HG02938 (cell line): ENCODE data around the gene GPR176.

ENCODE experiments used
- ATAC-seq: cut with Tn5 transposase; IDR thresholded peaks from one replicate; pipeline ENCODE4 v1.9.1; 2021; ENCODE audit warnings: mild to moderate bottlenecking, moderate library complexity; ENCODE audit not compliant: unreplicated experiment

Gene GPR176

DNA sequence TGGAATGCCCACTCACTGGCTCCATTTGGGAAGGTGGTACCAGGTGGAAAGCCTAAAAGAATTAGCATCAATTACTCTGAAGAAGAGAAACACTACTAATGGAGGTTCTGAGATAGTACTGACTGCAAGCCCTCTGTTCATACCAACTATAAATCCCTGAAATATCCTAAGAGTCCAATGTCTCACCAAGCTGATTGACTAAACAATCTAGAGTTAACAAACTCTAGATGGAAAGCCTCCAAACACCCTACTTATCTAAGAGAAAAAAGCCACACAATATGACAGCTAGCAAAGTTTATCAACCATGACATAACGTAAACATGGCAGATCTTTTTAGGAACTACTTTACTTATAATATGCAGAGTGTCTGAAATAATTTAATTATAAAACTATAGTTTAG, 59.2 kb downstream of the GPR176 start:
- ATAC-seq = no peak

DNA sequence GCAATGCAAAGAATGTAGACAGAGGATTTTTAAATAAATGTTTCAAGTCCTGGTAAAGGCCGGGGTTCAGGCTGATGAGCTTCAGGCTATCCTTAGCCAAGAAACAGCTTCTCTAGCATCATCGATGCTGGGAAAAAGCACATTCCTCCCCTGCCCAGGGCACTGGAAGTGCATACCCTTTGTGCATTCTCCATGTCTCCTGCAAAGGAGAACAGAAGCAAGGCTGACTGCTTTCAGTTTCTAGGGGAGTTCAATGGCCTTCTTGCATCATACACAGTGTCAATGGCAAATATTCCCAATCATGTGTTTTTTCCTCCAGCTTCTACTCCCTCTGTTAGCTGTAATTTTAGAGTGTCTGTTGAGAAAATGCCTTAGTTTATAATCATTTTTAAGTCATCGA, 59.9 kb downstream of the GPR176 start:
- no peak for ATAC-seq

DNA sequence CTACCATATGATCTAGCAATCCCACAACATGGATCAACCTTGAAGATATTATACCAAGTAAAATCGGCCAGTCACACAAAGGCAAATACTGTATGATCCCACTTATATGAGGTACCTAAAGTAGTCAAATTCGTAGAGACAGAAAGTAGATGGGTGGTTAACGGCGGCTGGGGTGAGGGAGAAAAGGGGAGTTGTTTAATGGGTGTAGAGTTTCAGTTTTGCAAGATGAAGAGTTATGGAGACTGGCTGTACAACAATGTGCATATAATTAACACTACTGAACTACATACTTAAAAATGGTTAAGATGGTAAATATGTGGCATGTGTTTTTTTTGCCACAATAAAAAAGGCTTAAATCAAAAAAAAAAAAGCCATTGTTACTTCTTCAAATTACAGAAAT, 60.4 kb downstream of the GPR176 start:
- no peak for ATAC-seq

DNA sequence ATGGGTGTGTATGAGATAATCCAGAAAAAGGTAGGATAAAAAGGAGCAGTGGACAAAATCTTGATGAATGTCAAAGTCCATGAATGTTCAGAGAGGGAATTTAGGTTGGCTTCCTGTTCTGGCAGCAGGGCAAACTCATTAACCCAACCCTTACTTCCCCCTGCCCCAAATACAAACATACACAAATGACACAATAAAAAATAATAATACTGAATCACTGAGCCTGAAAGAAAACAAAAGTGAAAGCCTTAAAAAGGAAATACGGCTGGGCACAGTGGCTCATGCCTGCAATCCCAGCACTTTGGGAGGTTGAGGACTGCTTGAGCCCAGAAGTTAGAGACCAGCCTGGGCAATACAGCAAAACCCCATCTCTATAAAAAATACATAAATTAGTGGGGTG, 62.9 kb downstream of the GPR176 start:
- ATAC-seq = no peak

DNA sequence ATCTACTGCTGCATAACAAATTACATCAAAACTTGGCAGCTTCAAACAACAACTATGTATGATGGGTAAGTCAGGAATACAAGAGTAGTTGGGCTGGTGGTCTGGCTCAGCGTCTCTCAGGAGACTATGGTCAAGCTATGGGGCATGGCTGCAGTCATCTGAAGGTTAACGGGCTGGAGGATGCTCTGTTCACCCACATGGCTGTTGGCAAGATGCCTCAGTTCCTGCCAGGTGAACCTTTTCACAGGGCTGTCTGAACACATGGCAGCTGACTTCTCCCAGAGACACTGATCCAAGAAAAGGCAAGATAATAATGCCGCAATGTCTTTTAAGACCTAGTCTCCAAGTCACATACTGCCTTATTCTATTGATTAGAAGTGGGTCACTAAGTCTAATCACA, 63.7 kb downstream of the GPR176 start:
- no peak for ATAC-seq

DNA sequence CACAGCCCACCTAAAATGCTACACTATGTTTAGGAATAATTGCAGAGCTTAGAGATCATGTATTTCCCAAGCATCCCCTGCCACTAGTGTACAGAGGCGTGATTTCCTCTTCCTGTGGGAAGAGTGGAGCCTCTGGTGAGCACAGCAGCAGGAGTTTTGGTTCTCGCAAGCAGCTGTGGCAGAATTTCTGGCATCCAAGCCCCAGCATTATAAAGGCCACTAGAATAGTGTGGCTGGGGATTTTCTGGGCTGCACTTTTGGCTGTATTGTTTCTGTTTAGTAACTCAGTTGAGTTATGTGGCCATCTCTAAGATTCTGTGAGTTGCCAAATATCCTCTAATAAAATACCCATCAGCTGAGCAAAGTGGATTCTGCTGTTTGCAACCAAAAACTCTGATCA, 64.7 kb downstream of the GPR176 start:
- no peak for ATAC-seq

DNA sequence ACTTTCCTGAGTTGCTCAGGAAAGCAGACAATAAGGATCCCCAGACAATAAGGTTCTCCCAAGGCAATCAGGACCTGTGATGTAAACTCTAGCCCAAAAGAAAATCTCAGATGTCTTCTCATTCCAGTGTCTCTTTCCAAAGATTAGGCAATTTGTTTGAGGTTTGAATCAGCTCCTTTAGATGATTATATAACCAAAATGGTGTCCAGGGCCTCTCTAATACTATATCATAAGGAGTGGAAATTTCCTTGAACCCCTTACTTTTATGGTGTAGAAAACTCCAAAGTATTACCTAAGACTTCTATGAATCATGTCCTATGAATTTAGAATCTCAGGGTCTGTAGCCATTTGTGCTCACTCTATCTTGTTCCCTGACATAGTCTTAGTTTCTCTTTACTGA, 65.9 kb downstream of the GPR176 start:
- ATAC-seq = no peak

DNA sequence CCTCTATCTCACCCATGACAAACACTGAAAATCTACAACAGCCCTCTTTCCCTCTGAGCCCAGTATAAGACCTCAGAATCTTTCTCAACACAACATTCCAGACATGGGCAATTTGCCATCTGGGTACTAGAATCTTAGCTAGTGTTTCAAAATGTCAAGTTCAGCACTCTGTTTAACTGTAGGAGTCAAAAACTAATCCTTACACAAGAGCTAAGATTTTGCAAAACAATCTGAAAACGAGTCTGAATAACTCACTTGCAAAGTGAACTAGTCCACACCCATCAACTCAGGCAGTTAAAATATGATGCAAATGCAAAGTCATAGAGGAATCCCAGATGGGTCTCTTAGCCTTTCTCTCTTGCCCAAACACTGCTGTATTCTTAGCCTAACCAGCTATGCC, 67.8 kb downstream of the GPR176 start:
- ATAC-seq = no peak

DNA sequence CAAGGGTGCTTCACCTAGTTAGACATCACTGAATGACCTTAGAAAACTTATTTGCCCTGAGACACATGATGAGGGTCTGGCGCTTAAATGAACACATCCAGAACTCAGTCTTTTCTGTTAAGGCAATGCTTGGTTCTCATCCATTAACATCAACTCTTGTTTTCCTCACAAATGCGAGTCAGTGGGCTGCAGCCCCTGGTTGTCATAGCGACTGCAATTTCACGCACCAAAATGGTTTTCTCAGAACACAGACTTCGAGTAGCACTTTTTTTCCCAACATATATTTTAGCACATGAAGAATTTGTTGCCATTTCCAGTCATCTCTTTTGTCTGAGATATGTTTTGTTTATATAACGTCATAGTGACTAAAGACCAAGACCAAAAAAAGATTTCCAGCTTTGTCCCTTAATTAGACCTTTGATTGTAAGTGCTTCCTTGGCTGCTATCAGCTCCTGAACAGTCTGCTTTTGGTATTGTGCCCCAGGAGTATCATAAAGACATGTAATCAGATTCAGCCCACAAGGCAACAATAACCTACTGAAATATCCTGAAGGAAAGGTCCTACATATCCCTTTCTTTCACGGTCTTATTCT, 68.5 kb downstream of the GPR176 start:
- no peak for ATAC-seq

DNA sequence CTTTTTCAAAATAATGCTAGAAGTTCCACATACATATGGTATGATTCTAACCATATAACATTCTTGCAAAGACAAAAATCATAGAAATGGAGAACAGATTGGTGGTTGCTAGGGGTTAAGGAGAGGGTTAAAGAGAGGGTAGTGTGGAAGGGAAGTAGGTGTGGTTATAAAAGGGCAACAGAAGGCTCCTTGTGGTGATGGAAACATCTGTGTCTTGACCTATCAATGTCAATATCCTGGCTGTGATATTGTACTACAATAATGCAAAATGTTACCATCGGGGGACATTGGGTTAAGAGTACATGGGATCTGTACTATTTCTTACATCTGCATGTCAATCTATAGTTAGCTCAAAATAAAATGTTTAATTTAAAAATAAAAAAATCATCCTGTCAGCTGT, 69.6 kb downstream of the GPR176 start:
- no peak for ATAC-seq

DNA sequence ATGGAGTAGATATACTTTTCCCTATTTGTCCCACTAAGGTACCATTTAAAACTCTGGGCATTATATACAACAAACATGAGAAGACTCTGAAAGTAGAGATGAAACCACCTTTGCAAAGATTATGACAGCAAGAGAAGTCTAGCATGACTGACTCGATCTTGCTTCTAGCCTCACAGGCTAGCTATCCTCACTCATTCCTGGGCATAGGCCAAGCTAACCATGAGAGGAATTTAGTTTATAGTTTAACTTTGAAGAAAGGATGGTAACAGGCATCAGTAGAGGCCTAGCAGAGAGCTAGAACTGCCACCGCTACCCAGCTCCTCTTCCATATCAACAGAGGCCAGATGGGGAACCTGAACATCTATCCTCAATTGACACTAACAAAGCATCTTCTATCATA, 74.0 kb downstream of the GPR176 start:
- ATAC-seq = no peak

DNA sequence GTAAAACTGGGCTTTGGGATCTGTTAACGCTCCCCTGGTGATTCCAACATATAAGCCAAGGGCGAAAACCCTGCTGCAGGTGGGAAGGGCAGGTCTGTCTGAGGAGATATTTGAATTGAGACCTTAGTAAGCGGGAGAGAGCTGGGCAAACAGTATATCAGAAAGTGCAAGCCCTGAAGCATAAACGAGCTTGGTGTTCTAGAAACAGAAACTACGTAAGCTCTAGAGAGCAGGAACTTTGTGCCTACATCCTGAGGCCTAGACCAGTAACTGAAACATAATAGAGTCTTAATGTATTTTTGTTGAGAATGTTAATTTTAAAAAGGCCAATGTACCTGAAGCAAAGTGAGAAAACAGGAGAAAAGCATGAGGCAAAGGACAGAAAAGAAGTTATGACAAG, 74.5 kb downstream of the GPR176 start:
- no peak for ATAC-seq

DNA sequence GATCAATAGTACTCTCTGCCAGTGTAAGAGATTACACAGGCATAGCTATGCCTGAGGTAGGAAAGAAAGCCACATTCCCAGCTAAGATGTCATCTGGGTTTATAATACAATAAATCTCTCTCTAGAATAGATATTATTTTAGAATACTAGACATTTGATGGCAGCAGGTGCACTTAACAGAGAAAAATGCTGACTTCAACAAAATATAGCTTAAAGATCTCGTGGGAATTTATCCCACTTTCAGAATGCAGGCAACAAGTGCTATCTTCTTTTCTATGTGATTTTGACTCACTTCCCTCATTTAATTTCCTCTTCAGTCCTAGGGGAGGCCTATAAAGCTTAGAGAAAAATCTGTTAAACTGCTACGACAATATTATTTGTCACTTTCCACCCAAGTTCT, 76.5 kb downstream of the GPR176 start:
- no peak for ATAC-seq

DNA sequence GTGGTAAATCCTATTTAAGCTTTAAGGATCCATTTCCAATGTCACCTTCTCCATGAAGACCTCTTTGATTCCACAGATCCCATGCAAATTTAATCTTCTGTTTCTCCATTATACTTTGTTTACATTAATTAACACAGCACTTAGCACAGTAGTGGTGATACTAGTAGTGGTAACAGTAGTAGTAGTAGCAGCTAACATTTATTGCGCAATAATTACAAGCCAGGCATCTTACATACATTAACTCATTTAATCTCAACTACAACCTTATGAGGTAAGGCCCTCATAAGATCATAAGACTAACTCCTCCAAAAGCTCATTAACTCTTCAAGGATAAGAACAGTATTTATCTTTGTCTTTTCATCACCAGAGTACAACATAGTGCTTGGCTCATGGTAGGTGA, 82.6 kb downstream of the GPR176 start:
- ATAC-seq = no peak

DNA sequence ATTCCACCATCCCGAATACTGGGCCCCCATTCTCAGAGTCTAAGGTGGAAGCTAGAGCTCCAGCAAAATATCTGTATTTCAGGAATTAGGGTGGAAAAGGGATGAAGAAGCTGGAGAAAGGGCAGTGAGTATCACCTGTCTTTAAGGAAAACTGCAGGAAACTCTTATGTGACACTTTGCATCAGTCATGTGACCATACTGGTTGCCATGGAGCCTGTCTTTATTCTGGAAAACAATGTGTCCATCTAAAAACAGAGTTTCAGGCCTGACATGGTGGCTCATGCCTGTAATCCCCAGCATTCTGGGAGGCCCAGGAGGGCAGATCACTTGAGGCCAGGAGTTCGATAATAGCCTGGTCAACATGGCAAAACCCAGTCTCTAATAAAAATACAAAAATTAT, 84.5 kb downstream of the GPR176 start:
- no peak for ATAC-seq

DNA sequence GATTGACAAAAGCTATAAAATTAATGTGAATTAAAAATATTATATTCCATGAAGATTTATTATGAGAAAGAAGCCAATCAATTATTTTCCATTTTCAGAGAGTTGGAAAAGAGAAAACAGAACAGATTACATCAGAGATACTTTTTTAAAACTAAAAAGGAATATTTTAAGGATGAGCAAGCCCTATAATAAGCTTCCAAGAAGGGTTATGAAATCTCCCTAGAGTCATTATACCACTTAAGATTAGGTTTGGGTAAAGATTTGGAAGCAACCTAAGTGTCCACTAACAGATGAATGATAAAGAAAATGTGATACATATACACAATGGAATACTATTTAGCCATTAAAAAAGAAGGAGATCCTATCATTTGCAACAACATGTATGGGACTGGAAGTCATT, 85.8 kb downstream of the GPR176 start:
- ATAC-seq = no peak

DNA sequence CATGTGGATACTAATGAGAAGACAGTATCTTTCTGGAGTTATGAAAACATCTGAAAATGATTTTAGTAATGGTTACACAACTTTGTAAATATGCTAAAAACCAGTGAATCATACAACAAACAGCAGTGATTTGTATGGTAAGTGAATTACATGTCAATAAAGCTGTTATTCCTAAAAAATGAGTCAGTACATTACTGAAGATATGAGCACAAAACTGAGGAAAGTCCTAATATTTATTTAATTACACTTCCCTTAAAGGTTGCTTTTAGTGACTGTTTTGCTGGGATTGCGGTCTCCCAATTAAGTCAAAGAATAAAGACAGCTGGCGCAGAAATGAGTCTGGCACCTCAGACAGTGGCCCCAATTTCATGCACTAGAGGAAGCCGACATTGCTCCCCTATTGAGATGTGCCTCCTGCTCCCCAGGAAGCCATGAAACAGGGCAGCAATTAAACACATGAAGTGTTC, 86.5 kb downstream of the GPR176 start:
- no peak for ATAC-seq

DNA sequence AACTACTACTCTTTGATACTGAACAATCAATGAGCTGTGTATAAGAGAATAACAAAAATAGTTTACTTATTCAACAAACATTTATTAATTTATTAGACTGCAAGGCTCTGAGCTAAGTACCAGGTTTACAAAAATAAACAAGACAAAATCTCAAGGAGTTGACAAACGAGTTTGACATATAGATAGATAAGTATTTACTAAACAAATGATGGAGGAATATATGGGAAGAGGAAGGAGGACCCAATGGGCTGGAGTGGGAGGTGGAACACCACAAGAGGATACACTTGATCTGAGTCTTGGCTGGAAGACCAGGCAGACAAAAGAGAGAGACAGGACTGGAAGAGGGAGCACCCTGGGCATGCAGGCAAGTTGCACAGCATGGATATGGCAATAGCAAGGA, 89.9 kb downstream of the GPR176 start:
- ATAC-seq = no peak

DNA sequence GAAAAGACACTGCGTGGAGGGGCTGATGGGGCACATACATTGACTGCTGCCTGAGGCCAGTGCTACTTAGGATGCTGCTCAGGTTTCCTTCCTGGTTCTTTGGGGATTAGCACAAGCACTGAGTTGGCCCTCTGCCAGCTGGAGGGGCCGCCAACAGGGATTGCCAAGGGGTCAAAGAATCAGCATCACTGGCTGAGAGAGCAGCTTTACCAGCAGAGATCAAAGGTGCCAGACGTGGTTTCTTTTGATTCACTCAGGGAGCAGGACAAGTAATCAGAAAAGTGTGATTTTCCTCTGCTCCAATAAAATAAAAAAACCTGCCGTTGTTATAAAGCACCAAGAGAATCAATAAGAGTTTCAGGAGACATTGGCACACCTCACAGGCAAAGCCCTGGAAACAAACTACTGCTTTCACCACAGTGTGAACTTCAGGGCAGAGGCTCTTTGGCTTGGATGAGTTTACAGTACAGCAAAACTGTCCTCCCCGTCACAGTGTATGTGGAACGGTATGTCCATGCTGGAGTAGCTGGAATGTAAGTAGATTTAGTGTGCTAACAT, 91.6 kb downstream of the GPR176 start:
- no peak for ATAC-seq

DNA sequence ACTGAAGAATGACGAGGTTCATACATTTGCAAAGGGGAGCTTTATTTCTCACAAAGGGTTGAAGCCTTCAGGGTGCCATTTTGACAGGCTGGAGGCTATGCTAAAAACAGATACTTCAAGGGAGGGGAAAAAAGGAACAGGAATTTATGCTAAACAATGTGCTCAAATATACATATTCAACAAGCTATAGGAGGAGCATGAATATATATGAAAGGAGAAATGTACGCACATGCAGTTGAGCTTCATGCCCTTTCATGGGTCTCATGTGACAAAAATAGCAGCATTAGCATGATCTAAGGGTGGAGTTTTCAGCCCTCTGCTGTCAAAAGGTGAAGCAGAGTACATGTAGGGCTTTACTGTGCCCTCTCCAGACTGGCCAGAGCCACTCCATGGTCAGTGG, 93.1 kb downstream of the GPR176 start:
- no peak for ATAC-seq

DNA sequence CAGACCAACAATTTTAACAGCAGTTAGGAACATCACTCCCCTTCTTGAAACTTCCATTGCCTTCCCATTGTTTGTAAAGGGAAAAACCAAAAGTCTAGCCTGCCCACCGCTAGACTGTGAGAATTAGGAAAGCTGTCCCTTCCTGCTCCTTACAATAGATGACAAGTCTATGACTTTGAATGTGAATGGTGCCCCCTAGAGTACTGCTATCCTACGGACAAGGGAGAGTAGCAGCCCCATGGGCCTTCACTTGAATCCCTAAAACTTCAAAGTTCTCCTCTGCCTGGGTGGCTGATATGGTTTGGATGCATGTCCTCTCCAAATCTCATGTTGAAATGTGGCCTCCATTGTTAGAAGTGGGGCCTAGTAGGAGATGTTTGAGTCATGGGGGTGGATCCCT, 96.4 kb downstream of the GPR176 start:
- no peak for ATAC-seq

DNA sequence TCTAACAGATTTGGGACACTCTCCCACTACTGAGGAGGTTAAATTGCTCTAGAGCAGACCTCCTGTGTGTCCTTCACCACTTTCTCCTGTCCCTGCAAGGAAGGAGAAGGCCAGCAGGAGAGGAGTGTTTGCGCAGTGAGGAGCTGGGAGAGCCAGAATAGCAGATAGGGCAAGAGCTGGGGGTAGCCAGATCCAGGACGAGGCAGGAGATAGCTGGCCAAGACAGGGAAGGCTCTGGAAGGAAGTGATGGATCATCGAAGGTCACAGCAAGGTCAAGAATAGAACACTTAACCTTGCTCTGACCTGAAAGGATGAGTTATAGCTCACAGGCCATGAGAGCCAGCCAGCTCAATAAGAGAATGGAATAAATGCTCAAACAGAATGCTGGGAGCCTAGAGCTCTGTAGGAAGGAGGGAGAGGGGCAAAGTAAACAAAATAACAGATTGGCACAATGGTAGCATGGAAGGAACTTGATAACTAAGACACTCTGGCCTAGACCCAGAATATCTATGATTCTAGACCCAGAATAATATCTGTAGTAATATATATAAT, 99.9 kb downstream of the GPR176 start:
- no peak for ATAC-seq

DNA sequence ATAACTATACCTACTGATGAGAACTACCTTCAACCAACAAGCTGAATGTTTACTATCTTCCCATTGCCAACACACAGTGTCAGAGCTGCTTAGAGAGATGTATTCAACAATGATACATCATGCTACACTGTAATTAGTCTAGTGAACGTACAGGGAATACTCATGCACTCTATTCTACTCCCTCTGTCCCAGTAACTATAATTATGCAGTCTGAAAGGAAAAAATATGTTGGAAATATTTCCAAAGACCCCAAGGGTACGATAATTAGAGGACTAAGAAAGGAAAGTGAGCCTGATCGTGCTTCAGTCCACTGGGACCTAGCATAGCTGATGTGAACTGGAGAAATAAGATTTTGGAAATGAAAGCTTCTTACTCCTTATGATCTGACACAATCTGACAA, 100.5 kb downstream of the GPR176 start:
- no peak for ATAC-seq
